Uterus (tissue), 2 donors: ENCODE results near the gene FCF1.

ENCODE experiments used
- POLR2A ChIP-seq, 2 donors: fragments of 450-650 bp; IDR thresholded peaks; one replicate each; pipeline ENCODE4 v1.6.1; 2016; ENCODE audit warnings: antibody characterized with exemption in 2 of 2, mild to moderate bottlenecking in 1 of 2, moderate library complexity in 1 of 2
- TF ChIP-seq, protein P1 (sequence below), 4 experiments: fragments of 200-600 bp in 2 of 4; fragments of 450-650 bp in 2 of 4; sonication (generic) in 2 of 4; IDR thresholded peaks; one replicate each; pipeline ENCODE4 v1.5.1; 2016 to 2019; ENCODE audit warnings: antibody characterized with exemption in 4 of 4, mild to moderate bottlenecking in 2 of 4, moderate library complexity in 1 of 4

DNA sequence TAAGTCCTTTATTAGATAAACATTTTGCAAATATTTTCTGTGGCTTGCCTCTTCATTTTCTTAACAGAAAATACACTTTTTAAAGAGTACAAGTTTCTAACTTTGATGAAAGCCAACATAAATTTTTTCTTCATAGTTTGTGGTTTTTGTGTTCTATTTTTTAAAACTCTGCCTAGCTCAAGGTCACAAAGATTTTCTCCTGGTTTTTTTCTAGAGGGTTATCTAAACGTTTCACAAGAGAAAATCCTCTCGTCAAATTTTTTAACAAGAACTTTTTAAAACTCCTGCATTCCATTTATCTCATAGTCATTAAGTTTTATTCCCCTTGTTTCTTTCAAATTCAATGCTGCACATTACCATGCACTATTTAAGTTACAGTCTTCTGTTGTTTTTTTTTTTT, 8.3 kb upstream of the FCF1 start:
- TF ChIP-seq, protein P1, sequence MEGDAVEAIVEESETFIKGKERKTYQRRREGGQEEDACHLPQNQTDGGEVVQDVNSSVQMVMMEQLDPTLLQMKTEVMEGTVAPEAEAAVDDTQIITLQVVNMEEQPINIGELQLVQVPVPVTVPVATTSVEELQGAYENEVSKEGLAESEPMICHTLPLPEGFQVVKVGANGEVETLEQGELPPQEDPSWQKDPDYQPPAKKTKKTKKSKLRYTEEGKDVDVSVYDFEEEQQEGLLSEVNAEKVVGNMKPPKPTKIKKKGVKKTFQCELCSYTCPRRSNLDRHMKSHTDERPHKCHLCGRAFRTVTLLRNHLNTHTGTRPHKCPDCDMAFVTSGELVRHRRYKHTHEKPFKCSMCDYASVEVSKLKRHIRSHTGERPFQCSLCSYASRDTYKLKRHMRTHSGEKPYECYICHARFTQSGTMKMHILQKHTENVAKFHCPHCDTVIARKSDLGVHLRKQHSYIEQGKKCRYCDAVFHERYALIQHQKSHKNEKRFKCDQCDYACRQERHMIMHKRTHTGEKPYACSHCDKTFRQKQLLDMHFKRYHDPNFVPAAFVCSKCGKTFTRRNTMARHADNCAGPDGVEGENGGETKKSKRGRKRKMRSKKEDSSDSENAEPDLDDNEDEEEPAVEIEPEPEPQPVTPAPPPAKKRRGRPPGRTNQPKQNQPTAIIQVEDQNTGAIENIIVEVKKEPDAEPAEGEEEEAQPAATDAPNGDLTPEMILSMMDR (IDR thresholded peaks at IDR 0.05), result no peak
- TF ChIP-seq POLR2A (IDR thresholded peaks at IDR 0.05), result no peak
